Mammary epithelial cell (primary cell): ENCODE results near the gene FAM110C.

Experiments used
- EZH2 ChIP-seq: IDR thresholded peaks from 2 replicates; pipeline ENCODE4 v1.6.1; 2012; ENCODE audit warnings: low read length, inconsistent platforms, borderline replicate concordance
- TF ChIP-seq, protein P1 (sequence below), 2 donors: IDR thresholded peaks in 1 of 2; conservative IDR thresholded peaks in 1 of 2; 2 replicates each; pipeline ENCODE4 v1.5.1; 2011 to 2012; ENCODE audit warnings: inconsistent platforms in 2 of 2, low read length in 2 of 2, mild to moderate bottlenecking in 2 of 2, control low read depth in 1 of 2, low read depth in 1 of 2; ENCODE audit not compliant: insufficient read depth in 1 of 2; ENCODE audit errors: extremely low read depth in 1 of 2

- TF ChIP-seq, protein P1, sequence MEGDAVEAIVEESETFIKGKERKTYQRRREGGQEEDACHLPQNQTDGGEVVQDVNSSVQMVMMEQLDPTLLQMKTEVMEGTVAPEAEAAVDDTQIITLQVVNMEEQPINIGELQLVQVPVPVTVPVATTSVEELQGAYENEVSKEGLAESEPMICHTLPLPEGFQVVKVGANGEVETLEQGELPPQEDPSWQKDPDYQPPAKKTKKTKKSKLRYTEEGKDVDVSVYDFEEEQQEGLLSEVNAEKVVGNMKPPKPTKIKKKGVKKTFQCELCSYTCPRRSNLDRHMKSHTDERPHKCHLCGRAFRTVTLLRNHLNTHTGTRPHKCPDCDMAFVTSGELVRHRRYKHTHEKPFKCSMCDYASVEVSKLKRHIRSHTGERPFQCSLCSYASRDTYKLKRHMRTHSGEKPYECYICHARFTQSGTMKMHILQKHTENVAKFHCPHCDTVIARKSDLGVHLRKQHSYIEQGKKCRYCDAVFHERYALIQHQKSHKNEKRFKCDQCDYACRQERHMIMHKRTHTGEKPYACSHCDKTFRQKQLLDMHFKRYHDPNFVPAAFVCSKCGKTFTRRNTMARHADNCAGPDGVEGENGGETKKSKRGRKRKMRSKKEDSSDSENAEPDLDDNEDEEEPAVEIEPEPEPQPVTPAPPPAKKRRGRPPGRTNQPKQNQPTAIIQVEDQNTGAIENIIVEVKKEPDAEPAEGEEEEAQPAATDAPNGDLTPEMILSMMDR (conservative IDR thresholded peaks at IDR 0.05 in 1 of 2, IDR thresholded peaks at IDR 0.05 in 1 of 2; ENCODE audit: extremely low read depth in 1 of 2, insufficient read depth in 1 of 2, low read depth in 1 of 2, low read length in 2 of 2) = no peak
- no peak for TF ChIP-seq EZH2
These were observed 1.4 kb upstream of the FAM110C start for GRCh38 chr2:47737-48136.
